GM21390 (cell line): ENCODE data around the gene WDPCP.
"Not testable (repeated sequence)": the region's sequence is repeated elsewhere in the genome, so short reads cannot be mapped to it uniquely, and the experiment has no call there.

Experiments used
- ATAC-seq: cut with Tn5 transposase; IDR thresholded peaks from one replicate; pipeline ENCODE4 v1.9.1; 2021; ENCODE audit not compliant: unreplicated experiment

WDPCP gene

GRCh38 chr2:63378589-63378988, 209.7 kb downstream of the WDPCP start:
- ATAC-seq: no peak

- ATAC-seq: no peak
These were observed 213.9 kb downstream of the WDPCP start for GRCh38 chr2:63374341-63374740.

GRCh38 chr2:63372549-63372948, 215.7 kb downstream of the WDPCP start:
- ATAC-seq: no peak

GRCh38 chr2:63369146-63369545, 219.1 kb downstream of the WDPCP start:
- no peak for ATAC-seq

GRCh38 chr2:63364866-63365265, 223.4 kb downstream of the WDPCP start:
- ATAC-seq: no peak

- not testable (repeated sequence) for ATAC-seq
These were observed 230.6 kb downstream of the WDPCP start for GRCh38 chr2:63357722-63358121.

- no peak for ATAC-seq
These were observed 240.9 kb downstream of the WDPCP start for GRCh38 chr2:63347361-63347760.

GRCh38 chr2:63346411-63346810, 241.9 kb downstream of the WDPCP start:
- ATAC-seq: no peak

- ATAC-seq: no peak
These were observed 243.0 kb downstream of the WDPCP start for GRCh38 chr2:63345285-63345633.

GRCh38 chr2:63344575-63345284, 243.5 kb downstream of the WDPCP start:
- ATAC-seq: no peak

GRCh38 chr2:63343397-63344109, 244.7 kb downstream of the WDPCP start:
- no peak for ATAC-seq

GRCh38 chr2:63340443-63340842, 247.8 kb downstream of the WDPCP start:
- no peak for ATAC-seq

GRCh38 chr2:63334910-63335309, 253.4 kb downstream of the WDPCP start:
- ATAC-seq: no peak

- no peak for ATAC-seq
These were observed 261.8 kb downstream of the WDPCP start for GRCh38 chr2:63326473-63326872.

- not testable (repeated sequence) for ATAC-seq
These were observed 264.6 kb downstream of the WDPCP start for GRCh38 chr2:63323662-63324061.

GRCh38 chr2:63321973-63322372, 266.3 kb downstream of the WDPCP start:
- ATAC-seq: not testable (repeated sequence)

- no peak for ATAC-seq
These were observed 267.6 kb downstream of the WDPCP start for GRCh38 chr2:63320669-63321068.

- no peak for ATAC-seq
These were observed 277.7 kb downstream of the WDPCP start for GRCh38 chr2:63310614-63311013.

GRCh38 chr2:63301481-63301880, 286.8 kb downstream of the WDPCP start:
- ATAC-seq: no peak

- ATAC-seq: no peak
These were observed 287.4 kb downstream of the WDPCP start for GRCh38 chr2:63300835-63301234.

- ATAC-seq: no peak
These were observed 300.3 kb downstream of the WDPCP start for GRCh38 chr2:63287956-63288355.

GRCh38 chr2:63286520-63286919, 301.8 kb downstream of the WDPCP start:
- ATAC-seq: not testable (repeated sequence)

- no peak for ATAC-seq
These were observed 305.0 kb downstream of the WDPCP start for GRCh38 chr2:63283273-63283672.
